Activated CD8-positive, alpha-beta memory T cell treated with anti-CD3 and anti-CD28 coated beads for 4 hours (primary cell): ENCODE results near the gene REXO4.

Experiments used
- DNase-seq, 2 donors: peaks; one replicate each; pipeline ENCODE4 v3.0.0-alpha.2; 2020; ENCODE audit warnings: low read depth in 2 of 2

REXO4 gene

DNA sequence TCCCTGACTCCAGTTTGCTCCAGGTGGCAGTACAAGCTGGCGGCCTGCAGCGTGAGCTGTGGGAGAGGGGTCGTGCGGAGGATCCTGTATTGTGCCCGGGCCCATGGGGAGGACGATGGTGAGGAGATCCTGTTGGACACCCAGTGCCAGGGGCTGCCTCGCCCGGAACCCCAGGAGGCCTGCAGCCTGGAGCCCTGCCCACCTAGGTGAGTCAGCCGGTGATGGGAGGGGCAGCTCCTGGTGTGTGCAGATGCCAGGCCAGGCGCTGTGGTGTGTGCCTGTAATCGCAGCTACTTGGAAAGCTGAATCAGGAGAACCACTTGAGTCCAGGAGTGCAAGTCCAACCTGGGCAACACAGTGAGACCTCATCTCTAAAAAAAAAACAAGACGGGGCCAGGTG, 31.9 kb upstream of the REXO4 start:
- DNase-seq, result no peak

DNA sequence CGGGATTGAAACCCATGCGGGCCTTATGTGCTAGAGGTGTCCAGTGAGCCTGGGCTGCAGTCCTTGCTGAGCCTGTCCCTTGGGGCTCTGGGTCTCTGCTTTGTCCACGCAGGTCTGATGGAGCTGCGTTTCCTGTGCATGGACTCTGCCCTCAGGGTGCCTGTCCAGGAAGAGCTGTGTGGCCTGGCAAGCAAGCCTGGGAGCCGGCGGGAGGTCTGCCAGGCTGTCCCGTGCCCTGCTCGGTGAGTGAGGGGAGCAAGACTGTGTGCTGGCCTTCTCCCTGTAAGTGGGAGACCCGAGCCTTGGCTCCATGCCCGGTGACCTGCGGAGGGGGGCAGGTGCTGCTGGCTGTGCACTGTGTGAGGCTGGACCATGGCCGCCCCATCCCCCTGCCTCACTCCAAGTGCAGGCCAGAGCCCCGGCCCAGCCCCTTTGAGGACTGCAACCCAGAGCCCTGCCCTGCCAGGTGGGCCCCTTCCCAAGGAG, 30.7 kb upstream of the REXO4 start:
- no peak for DNase-seq

DNA sequence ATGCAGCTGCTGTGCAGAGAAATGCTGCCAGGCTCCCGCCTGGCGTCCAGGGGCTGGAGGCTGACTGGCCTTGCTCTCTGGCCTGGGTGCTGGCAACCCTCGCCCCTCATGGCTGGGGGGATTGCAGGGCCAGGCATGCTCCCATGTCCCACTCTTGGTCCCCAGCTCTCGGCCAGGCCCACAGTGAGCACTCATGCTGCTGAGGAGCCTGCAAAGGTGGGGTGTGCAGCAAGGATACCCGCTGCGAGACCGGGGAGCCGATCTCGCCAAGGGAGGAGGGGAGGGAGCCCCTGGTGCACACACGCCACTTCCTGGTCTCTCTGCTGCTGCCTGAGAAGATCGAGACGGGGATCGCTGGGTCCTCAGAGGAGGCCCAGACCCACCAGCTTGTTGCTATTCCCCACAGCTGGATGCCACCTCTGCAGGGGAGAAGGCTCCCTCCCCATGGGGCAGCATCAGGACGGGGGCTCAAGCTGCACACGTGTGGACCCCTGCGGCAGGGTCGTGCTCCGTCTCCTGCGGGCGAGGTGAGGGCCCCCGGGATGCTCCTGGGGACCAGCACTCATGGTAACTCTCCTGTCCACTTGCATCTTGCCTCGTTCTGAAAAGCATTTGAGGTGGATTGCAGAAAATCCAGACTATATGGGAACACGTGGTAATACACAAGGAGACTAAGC, 27.6 kb upstream of the REXO4 start:
- no peak for DNase-seq

DNA sequence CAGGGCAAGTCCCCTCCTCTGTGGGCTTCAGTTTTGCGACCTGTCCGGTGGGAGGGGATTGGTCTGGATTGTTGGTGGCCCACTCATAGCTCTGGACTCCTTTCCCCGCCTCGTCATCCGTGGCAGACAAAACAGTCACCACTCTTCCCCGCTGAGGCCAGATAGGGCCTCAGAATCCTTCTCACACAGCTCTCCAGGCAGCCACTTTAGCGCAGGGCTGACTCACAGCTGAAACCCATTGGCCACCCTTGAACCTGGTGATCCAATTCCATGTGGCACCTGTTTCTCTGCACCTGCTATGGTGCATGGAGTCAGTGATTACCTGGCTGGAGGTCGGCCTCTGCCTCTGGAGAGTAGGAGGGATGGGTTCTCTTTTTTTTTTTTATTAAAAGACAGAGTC, 26.2 kb upstream of the REXO4 start:
- no peak for DNase-seq

DNA sequence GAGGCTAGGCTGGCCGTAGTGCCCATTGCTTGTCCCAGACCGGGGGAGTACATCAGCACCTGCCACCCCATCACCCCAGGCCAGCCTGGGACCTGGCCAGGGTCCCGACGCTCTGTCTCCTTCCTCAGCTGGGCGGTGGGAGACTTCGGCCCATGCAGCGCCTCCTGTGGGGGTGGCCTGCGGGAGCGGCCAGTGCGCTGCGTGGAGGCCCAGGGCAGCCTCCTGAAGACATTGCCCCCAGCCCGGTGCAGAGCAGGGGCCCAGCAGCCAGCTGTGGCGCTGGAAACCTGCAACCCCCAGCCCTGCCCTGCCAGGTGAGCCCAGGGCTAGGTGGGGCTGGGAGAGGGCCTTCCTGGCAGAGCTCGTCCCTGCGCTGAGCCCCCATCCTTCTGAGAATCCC, 25.4 kb upstream of the REXO4 start:
- DNase-seq, result no peak

DNA sequence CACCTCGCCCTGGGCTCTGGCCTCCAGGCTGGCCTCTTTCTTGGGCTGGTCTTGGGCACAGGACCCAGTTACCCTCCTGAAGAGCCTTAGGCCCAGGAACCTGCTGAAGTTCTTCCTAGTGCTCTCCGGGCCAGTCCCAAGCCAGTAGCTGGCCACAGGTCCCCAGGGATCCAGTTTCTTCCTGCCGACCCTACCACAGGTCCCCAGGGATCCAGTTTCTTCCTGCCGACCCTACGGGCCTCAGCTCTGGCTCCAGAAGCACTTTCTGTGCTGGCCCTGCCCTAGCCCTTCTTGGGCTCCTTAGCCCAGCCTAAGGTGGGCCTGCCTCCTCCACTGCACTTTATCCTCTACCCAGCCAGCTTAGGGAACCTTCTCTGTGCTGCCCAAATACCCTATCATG, 23.8 kb upstream of the REXO4 start:
- no peak for DNase-seq

DNA sequence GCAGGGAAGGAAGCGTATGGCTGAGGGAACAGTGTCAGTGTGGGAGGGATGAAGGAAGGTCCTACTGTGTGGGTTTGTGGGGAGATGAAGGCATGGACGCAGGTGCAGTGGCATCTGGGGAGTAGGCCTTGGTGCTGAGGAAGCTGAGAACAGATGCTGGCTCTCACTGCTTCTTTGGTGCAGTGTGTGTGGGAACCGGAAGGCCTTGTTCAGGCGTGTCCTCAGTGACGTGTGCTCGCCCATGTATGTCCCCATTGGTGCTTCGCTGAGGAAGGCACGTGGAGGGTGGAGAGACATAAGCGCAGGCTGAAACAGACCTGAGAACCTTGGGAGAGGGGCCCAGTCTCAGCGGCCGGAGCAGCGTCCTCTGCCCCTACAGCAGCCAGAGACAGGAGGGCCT, 23.1 kb upstream of the REXO4 start:
- DNase-seq, result no peak

DNA sequence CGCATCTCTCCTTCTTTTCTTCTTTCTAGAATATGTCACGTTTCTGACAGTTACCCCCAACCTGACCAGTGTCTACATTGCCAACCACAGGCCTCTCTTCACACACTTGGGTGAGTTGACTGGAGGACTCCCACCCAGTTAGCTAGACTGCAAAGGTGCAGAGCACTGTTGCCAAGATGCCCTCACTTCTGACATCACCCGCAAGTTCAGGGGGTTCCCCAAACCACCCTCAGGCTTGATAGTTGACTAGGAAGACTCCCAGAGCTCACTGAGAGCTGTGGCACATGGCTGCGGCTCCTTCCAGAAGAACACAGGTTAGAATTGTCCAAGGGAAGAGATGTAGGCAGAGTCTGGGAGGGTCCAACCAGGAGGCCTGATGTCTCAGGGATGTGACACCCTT, 21.5 kb upstream of the REXO4 start:
- no peak for DNase-seq

DNA sequence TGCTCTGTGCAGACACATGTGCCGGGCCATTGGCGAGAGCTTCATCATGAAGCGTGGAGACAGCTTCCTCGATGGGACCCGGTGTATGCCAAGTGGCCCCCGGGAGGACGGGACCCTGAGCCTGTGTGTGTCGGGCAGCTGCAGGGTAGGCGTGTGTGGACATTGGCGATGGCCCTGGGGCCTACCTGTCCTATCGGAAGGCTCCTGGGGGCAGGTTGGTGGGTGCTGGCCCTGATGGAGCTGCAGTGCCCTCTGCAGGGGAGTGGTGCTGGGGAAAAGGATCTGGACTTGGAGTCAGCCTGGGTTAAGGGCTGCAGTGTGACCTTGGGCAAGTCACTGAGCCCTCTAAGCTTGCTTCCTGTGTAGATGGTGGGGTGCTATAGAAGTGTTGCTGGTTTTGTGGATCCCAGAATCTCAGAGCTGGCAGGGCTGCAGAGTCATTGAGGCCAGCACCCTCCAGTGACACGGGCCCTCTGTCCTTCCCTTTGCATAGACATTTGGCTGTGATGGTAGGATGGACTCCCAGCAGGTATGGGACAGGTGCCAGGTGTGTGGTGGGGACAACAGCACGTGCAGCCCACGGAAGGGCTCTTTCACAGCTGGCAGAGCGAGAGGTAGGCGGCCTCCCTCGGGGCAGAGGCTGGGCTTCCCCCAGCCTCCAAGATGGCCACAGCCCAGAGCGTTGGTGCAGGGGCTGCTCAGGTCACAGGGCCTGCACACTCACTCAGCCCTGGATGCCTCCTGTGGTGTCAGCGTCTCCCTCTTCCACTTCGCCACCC, 20.1 kb upstream of the REXO4 start:
- no peak for DNase-seq

DNA sequence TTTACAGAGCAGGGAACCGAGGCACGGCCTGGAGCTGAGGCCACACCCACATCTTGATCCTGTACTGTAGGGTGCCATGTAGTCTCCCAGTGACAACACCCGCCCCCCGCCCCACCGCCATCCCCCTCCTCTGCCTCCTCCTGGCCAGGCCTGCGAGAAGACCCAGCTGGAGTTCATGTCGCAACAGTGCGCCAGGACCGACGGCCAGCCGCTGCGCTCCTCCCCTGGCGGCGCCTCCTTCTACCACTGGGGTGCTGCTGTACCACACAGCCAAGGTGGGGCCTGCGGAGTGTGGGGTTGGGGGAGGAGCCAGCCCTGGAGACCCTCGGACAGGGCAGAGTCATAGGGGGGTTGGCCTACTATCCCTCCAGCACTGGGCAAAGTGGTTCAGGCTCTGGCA, 18.9 kb upstream of the REXO4 start:
- DNase-seq, result no peak

DNA sequence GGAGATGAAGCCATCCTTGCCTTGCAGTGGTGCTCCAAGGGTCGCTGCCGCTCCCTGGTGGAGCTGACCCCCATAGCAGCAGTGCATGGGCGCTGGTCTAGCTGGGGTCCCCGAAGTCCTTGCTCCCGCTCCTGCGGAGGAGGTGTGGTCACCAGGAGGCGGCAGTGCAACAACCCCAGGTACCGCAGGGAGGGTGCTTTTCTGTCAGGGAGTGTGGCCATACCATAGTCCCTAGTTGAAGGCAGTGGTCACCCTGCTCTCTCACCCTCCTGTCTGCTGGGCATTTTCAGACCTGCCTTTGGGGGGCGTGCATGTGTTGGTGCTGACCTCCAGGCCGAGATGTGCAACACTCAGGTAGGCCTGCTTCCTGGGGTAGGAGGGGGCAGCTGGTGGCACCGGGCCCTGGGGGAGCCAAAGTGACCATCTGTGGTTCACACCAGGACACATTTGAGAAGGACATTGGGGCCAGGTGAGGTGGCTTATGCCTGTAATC, 15.6 kb upstream of the REXO4 start:
- DNase-seq, result no peak

DNA sequence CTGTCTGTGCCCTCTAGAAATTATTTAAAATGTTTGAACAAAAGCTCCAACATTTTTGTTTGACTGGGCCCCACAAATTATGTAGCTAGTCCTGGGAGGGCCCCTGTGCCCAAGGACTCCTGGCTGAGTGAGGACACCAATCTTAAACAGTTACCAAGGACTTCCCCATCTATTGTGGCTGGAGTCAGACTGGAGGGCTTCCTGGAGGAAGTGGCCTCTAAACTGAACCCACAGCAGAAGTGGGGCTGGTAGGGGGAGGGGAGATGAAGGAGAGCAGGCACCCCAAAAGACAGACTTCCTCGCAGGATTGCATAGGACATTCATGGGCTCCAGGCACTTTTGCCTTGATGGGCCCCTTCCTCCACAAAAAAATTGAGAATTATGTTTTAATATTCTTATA, 12.4 kb upstream of the REXO4 start:
- no peak for DNase-seq

DNA sequence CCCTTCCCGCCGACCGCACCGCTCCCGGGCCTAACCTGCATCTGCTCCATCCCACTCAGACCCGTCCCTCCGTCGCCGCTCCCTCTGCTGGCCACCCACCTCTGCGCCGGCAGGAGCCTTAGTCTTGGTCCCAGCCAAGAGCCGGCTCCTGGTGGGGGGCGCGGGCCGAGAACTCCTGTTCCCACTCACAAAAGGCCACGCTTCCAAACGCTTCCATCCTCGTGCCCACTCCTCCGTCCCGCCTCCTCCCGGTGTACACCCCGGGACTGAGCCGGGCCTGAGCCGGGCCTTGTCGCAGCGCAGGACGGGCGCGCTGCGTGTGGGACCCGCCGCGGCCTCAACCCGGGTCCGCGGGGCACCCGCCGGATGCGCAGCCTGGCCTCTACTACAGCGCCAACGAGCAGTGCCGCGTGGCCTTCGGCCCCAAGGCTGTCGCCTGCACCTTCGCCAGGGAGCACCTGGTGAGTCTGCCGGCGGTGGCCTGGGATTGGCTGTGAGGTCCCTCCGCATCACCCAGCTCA, 11.9 kb upstream of the REXO4 start:
- DNase-seq, result no peak

DNA sequence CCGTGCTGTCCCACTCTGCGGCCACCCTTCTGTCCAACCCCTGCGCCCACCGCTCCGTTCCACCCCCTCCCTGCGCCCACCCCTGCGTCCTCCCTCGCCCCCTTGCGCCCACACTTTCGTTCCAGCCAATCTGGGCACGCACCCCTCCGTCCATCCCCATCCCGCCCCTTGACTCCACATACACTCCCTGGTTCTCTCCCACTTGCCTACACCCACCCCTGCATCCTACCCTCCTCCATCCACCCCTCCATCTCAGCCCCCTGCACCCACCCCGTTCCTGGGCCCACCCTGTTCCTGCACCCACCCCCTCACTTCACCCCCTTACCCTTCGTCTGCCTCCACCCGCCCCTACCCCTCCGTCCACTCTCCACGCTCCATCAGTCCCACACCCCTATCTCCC, 11.4 kb upstream of the REXO4 start:
- DNase-seq, result no peak

DNA sequence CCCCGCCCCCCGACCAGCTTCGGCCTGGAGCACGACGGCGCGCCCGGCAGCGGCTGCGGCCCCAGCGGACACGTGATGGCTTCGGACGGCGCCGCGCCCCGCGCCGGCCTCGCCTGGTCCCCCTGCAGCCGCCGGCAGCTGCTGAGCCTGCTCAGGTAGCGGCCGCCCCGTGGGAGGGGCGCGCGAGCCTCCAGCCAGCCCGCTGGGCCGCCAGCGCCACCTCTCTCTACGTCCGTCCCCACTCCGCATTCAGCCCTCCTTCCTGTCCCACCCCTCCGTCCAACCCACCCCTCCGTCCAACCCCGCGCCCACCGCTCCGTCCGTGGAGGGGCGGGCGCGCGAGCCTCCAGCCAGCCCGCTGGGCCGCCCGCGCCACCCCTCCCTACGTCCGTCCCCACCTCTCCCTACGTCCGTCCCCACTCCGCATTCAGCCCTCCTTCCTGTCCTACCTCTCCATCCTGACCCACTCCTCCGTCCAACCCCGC, 10.8 kb upstream of the REXO4 start:
- DNase-seq, result no peak

DNA sequence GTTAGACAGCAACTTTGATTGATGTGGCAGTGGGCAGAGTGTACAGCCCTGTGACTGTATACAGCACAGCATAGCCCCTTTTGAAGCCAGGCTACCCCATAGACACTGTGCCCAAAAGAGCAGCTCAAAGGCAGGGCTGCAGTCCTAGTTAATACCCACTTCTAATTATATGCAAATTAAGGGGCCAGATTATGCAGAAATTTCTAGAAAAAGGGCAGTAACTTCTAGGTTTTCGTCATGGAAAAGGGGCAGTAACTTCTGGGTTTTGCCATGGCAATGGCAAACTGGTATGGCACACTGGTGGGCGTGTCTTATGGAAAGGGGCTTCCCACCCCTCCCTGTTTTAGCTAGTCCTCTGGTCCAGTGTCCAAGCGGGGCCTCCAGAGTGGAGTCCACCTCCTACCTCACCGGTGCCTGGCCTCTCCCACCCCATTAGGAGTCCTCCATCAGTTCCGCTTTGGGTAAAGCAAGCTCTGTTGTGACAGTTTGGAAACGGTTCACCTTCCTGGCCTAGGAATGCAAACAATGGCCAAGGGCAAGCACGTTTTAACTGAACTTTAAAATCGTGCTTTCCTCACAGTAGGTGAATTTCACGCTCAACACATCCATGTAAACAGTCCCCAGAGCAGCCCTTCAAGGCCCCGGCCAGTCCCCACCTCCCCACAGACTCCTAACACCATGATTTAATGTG, 10.0 kb upstream of the REXO4 start:
- DNase-seq, result no peak

DNA sequence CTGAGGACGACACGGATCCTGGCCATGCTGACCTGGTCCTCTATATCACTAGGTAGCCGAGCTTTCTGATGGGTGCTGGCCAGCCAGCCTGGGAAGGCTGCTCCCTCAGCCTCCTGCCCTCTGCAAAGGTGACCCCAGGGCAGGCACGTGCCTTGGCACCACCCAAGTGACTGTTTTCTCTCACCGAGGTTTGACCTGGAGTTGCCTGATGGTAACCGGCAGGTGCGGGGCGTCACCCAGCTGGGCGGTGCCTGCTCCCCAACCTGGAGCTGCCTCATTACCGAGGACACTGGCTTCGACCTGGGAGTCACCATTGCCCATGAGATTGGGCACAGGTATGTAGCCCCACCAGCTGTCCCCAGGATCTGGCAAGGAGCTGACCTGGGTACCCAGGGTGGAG, 8.2 kb upstream of the REXO4 start:
- DNase-seq, result no peak

DNA sequence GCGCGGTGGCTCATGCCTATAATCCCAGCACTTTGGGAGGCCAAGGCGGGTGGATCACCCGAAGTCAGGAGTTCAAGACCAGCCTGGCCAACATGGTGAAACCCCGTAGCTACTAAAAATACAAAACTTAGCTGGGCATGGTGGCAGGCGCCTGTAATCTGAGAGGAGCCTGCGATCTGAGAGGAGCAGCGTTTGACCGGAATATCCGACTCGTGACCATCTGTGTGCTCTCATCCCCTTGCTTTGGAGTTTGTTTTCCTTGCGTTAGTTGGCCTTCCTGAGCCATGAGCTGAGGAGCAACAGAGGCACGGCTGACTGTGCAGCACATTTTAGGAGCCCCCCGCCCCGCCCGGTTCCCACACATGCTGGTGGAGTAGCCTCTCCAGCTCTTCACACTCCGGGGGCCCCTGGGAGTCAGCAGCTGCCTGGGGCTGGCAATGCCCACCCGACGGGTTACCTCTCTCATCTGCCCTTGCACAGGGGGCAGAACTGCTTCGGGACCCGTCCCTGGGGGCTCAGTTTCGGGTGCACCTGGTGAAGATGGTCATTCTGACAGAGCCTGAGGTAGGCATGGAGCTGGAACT, 7.3 kb upstream of the REXO4 start:
- no peak for DNase-seq

DNA sequence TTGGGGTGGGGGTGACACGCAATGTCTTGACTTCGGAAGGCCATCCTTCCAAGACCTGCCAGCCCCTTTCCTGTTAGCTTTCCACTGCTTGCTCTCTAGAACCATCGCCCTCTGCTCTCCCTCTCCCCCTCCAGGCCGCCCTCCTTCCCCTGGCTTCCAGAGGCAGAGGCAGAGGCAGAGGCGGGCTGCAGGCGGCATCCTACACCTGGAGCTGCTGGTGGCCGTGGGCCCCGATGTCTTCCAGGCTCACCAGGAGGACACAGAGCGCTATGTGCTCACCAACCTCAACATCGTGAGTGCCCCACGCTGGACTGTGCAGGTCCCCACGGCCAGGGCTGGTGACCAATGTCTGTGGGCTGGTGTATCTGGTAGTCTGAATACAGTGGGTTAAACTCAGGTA, 6.4 kb upstream of the REXO4 start:
- no peak for DNase-seq

DNA sequence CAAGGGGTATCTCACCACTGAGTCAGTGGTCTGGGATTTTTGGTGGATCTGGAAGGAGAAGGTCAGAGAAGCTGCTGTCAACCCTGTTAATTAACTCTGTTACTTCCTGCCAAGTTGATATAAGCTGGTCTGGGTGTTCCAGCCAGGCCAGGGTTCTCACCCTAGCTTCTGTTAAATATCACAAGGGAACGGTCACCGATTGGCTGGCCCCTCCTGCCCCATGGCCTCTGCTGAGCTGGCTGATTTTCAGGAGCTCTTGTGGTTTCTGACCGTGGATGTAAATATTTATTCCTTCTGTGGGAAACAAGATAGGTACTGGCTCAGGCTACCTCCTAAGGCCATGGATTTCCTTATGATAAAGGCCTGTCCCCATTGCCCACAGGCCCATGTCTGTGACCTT, 5.4 kb upstream of the REXO4 start:
- DNase-seq, result no peak

DNA sequence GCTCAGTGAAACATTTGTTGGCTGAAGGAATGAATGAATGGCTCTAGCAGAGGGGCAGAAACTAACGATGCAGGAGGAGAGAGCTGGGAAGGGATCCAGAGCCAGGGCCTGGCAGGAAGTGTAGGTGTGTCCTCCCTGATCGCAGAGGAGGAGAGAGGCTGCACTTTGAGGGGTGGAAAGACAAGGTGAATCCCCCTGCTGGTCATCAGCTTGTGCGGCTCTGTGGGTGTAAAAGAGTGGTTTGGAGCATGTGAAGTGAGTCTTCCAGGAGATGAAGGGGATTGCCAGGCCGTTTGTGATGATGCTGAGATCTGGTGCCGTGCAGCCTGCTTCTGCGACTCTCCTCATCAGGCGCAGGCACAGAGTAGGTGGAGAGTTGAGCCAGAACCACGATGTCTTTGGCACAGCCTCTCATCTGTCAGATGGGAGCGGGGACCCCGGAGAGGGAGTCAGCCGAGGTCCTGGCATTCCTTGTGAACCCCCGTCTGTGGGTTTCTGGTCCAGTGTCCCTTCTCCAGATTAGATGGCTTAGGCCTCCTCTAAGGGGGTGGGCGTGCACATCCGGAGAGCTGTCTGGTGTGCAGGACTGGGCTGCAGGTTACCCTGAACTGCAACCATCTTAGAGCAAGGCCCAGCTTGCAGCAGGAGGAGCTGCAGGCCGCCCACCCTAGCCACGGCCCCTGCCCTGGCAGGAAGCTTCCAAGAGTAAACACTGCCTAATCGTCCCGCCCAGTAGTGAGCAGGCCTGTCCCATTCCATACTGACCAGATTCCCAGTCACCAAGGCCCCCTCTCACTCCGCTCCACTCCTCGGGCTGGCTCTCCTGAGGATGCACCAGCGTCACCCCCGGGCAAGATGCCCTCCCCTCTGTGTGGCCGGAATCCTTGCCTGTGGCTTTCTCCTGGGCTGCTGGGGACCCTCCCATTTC, 4.1 kb upstream of the REXO4 start, which contains the start of gene ADAMTS13:
Gene ADAMTS13 (plus strand): TSS at position 753 of the 928 bp plus-strand sequence. CDS start 77 bp downstream, at position 830.
- DNase-seq, result no peak
